ENCODE measurements around the gene CDH4.

Gene CDH4

DNA sequence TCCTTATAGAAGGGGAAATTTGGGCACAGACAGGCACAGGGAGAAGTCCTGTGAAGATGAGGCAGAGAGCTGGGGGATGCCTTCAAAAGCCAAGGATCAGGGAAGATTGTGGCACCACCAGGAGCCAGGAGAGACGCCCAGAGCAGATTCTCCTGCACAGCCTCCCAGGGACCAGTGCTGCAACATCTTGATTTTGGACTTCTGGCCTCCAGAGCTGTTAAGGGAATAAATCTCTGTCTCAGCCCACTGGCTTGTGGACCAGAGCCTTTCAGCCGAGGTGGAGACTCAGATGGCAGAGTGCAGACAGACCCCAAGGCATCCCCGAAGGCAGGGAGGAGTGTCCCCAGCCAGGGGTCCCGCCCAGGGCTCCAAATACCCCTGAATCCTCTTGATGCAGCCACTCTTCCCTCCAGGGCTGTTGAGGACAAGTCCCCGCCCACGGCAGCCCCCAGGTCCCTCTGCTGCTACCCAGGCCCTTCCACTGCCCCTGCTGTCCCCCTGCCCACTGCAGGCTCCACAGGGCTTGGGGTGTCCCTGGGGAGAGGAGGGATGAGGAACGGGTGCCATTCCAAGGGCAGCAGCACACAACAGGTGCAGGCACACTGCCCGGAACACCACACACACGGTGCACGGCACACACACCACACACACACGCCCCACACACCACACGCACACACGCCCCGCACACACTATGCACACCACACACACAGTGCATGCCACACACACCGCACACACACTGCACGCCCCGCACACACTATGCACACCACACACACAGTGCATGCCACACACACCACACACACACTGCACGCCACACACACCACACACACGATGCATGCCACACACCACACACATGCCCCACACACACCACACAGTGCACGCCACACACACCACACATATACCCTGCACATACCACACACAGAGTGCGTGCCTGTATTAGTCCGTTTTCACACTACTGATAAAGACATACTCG lies 502.2 kb downstream of the CDH4 start:
- no peak for DNase-seq (ENCODE audit: low read depth)

GRCh38 chr20:61754976-61755778 lies 503.1 kb downstream of the CDH4 start:
- no peak for DNase-seq (ENCODE audit: low read depth)

DNA sequence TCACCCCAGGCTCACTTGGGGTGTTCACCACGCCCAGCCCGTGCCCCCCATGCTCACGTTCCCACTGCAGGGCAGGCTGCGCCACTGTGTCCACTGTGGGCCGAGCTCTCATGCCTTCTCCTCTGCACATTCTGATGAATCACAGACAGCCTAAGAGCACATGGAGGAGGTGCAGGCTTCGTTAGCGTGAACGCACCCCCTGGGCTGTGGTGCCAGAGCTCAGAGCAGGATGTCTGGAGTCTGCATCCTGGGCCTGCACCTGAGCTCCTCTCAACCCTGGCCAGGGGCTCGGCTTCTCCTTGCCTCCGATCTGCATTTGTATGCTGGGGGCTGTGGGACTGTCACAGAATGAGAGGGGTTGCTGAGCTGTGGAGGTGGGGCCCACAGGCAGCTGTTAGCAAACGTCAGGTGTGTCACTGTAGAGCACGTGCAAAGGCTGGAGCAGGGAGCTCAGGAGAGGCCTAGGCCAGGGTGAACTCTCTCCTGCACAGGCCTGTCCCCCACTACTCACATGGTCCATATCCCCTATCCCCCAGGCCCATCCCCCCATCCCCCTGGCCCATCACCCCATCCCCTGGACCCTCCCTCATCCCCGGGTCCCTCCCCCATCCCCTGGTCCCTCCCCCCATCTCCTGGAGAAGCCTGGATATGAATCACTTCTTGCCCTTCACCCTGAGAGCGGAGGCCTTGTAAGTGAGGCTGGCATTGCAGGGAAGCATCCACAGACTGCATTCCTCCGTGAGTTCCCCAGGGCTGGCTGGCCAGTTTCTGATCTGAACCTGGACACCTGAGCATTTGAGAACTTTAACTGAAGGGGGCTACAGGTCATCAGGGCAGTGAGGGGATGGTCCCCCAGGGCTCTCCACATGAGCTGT lies 504.1 kb downstream of the CDH4 start:
- no peak for DNase-seq (ENCODE audit: low read depth)

DNA sequence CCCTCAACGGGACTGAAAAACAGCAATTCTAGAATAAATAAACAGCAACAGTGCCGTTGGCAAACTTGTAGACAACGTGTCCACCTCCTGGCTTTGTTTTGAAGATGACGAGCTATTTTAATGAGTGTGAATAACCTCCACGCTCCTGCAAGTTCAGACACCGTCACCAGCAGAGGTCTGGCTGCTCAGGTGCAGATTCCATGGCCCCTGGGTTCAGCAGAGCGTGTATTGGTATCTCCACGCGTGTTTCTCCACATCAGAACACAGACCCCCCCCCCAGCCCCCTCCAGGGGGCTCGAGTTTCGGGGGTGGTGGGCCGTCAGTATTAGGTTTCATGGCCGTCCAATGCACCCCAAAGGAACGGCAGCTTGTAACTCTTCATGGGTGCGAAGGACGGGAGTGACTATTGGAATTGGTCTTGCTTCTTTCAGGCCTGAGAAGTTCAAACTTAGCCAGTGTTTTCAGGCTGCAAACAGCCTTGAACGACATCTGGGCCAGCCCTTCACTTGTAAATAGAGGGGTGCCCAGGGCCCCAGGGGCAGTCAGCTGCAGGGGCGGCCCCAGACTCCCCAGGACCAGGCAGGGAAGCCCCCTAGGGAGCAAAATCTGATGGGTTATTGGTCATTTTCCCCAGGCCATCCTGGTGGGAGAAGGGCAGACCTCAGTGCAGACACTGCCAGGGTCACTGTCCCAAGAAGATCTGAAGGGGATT lies 505.1 kb downstream of the CDH4 start:
- no peak for DNase-seq (ENCODE audit: low read depth)

- no peak for DNase-seq (ENCODE audit: low read depth)
Observed at GRCh38 chr20:61757678-61758563, 505.9 kb downstream of the CDH4 start.

GRCh38 chr20:61758564-61759200 lies 506.6 kb downstream of the CDH4 start:
- no peak for DNase-seq (ENCODE audit: low read depth)

GRCh38 chr20:61759286-61760065 lies 507.4 kb downstream of the CDH4 start:
- DNase-seq (ENCODE audit: low read depth), result no peak

DNA sequence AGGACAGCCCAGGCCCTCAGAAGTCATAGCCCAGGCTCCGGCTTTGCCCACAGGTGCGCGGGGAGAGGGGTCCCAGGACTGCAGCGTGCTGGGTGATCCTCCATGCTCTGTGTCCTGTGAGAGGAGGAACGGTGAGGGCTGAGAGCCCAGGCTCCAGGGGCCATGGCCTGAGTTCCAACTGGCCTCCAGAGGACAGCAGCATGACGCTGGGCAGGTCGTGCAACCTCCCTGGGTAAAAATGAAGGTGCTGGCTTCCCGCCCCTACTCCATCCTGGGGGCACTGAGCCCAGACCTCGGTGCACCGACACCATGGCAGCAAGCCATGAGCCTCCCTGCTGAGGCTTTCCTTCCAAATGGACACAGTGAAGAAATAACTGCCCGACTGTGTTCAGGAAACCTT lies 508.3 kb downstream of the CDH4 start:
- DNase-seq (ENCODE audit: low read depth), result no peak

DNA sequence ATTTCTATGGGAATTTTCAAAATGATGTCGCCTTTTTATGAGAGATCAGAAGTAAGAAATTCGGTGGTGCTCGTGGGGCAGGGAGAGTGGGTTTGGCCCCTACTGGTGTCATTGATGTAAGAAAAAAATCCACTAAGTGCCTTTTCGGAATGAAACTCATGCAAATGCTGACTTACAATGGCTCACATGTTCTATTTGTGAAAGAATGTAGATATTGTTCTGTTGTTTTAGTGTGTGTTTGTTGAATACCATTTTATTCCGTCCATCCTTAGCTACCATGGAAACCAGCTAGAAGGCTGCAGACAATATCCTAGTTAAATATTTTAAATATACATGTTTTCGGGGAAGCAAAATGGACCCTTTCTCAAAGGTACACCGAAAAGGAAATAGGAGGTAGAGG lies 508.7 kb downstream of the CDH4 start:
- no peak for DNase-seq (ENCODE audit: low read depth)

DNA sequence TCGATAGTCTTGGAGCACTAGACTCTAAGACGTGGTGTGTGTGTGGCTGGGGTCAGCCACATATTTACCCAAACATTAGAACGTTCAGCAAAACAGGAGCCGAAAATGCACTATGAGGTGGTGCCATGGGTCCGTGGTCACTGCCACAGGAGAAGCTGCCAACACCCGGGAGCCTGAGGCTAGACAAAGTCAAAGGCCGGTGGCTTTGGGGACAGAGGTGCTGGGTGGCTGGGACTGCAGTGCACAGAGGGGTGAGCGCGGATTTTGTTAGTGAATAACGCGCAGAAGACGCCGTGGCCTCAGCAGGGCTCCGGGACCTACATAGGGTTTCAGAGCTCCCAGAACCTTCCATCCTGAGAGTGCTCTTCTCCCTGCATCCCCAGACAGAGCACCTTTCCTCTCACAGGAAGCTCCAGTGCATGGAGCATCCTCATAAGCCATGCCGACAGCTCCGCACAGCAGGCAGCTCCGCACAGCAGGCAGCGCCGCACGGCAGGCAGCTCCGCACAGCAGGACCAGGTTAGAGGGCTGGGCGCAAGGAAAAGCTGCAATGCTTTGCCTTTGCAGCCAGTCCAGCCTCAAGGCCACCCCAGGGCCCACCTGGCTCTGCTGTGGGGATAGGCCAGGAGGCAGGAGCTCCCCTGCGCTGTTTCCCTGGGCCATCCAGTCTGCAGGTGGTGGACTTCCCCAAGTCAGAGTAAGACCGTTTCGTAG lies 509.5 kb downstream of the CDH4 start:
- no peak for DNase-seq (ENCODE audit: low read depth)

DNA sequence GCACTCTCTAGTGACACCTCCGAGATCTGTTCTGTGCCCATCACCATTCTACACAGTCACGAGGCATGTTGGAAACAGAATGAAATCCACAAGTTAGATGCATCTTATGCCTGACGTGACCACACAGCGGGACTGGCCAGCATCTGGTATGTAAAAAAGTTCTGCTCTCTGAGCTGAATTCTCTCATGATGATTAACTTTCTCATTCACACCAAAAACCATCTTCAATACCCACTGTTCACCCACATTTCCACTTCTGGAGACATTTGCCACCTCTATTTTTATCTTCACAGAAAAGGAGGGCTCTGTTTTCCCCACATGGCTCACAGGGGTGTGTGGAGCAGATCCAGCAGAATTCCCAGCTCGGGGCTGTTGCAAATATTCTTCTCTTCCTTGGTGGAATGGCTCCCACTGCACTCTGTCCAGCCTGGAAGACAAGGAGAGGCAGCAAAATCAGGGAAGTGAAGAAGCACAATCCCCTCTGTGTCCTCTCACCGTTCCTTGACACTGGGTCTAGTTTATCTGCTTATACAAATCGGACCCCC lies 510.2 kb downstream of the CDH4 start:
- DNase-seq (ENCODE audit: low read depth), result no peak

DNA sequence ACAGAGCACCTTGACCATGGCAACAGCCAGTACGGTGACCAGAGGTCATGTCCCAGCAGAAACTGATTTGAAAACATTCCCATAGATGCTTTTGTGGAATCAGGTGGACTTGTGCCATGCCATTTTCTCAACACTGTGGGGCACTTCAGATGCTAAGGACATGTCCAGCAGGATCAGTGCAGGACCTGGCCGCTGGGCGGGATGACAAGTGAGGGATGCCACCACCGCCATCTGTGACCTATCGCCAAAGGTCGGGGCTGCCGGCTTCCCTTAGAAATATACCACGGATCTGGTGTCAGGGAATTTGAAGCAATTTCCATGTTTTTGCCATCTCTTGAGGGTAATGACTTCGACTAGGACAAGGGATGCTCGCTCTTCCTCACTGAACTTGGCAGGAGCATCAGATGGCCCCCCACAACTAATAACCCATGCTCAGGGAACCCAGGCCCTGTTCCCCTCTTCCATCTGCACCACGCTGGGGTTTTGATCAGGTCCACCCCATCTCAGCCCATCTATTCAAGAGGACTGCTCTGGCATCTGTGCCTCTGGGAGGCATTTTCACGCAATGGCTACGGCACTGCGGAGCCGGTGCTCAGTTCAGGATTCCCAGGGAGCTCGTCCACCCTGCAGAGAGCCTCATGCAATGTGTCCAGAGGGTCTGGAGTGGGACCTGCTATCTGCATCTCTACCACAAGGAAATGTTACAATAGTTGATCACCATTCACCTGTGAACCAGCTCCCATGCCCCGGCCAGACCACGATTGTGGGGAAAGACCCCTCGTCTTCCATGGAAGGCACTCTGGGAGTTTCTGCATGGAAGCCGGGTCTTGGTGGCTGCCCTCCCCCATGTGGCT lies 511.1 kb downstream of the CDH4 start:
- DNase-seq (ENCODE audit: low read depth), result no peak

DNA sequence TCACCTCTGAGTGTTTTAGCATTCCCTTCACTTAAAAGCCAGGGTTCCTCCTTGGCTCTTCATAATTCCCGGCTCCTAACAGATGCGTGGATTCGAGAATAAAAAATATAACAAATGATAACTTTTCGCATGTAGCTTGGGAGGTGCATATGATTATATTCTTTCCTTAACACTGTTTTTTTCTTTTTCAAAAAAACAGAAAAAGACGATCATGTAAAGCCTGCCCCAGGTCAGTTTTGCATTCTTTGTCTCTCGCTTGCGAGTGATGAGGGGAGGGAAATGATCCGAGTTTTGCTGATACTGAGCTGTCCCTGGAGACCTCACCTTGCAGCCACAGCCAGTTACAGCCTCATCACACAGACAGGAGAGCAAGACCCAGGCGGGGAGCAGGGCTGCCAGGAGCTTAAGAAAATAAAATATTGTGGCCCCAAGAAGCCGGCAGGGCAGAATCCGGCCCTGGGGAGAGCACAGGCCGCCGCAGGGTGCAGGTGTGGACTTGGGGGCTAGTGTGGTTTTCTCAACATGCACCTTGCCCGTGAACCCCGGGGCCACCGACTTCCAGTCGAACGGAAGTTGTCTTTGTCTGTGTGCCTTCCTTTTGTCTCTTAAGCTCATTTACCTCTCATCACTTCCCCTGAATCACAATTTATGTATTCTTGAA lies 511.8 kb downstream of the CDH4 start:
- DNase-seq (ENCODE audit: low read depth), result no peak

DNA sequence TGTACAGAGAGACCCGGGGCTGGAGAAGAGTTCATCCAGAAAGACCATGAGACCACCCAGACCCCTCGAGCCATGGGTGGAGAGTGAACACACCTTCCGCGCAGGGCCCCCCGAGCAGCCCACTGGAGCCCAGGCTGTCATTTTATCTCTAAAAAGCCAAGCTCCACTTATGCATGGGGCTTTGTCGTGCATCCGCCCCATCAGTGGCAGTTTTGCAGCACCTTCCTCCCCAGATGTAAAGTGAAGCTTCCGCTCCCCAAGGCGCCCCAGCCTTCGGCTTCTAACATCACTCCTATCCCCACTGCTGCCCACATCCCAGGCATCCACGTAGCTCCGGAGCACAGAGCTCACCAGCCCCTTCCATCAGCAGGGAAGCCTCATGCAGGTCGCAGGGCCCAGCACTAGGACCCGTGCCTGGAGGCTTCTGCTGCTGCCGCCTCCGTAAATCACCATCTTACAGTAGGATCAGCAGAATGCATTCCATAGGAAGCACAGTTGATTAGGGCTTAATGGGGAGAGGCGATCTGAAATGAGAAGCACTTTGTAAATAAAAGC lies 512.5 kb downstream of the CDH4 start:
- no peak for DNase-seq (ENCODE audit: low read depth)

DNA sequence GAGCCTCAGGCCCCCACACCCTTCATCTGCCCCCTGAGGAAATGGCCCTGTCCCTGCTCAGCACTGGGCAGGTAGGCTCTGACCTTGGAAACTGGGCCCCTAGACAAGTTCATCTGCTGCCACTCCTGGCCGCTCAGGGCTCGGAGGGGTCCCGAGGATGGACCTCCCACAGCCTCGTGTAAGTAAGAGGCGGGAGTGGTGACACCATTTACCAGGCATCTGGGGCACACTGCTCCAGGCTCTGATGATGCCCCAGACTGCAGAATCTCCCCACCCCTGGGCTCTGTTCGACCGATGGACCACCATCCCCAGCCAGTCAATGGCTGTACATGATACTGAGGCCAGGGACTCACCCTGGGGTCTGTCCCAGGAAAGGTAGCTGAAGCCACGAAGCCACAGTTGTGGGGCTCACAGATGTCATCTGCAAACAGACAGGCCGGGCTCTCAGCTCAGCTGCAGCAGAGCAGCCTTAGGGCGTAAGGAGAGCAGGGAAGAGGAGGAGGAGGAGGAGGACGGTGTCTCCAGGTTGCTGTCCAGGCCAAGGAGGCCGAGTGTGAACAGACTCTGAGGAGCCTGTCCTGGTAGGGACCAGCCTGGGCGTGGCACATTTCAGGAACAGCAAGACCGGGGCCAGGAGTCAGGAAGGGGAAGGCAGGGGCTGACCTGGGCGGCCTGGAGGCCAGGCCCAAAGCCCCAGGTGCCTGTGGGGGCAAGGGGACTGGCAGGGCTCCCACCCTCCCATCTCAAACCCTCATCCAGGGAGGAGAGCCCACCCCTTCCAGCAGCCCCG lies 513.2 kb downstream of the CDH4 start:
- DNase-seq (ENCODE audit: low read depth), result no peak

All from activated T-cell treated with anti-CD3 and anti-CD28 coated beads for 48 hours (primary cell).